ENCODE measurements around the gene CREBBP. TPM values are rescaled to one million over a fixed set of nuclear protein-coding genes. Genes with fewer than 3 reads are reported as not detected.

Gene CREBBP
- total RNA-seq, 3 donors from 2014 or later = 61.6 to 82.6 (median 69.5) TPM

GRCh38 chr16:3734758-3735221, 145.7 kb downstream of the CREBBP start:
- Histone ChIP-seq H3K9me3 (no peaks in the 10 kb centered on the region), H3K4me3 (no peak overlapping the region), H3K4me1 (no peaks in the 10 kb centered on the region), H3K27me3 (no peaks in the 10 kb centered on the region), H3K36me3 (peaks cover 32% of the 10 kb centered on the region), H3K27ac (no peak overlapping the region)
- intact Hi-C loops (cut with DNase I; ENCODE audit: low total_unique reads) = no loop called here
- DNase-seq (ENCODE audit: low spot score in 2 of 2) = no peak
- TF ChIP-seq POLR2A (IDR thresholded peaks at IDR 0.05) = no peak
- no peak for TF ChIP-seq CTCF (IDR thresholded peaks at IDR 0.05)
- no peak for TF ChIP-seq POLR2AphosphoS5 (IDR thresholded peaks at IDR 0.05)

DNA sequence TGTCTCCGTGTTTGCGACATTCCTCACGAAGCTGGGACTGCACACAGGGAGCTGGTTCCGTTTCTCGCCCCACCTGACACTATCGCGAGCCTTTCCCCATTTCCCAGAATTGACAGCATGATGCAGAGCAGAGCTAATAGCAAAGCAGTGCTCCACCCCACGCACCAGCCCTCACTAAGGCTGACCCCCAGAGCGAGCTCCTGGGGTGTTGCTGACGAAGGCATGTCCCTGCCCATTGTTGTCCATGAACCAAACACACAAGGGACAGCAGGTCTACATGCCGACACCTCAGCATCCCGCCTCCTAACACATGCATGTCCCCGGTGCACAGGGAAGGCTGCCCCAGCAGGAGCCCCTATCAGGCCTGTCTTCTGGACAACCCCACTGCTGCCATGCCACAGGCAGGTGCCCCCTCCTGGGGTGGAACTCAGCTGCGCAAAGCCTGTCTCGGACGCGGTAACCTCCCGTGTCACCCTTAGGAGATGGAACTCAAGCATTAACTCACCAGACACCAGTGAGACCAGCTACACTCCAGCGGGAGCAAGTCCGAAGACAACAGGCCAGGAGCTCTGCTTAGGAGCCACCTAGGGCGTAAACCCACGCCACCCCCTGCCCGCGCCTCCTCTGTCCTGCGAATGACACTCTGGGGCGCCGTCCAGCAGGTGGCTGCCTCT, 146.3 kb downstream of the CREBBP start:
- peaks cover 26% of the 10 kb centered on the region for H3K36me3 ChIP-seq
- DNase-seq (ENCODE audit: low spot score in 2 of 2) = no peak
- no peaks in the 10 kb centered on the region for H3K4me1 ChIP-seq
- no peaks in the 10 kb centered on the region for H3K9me3 ChIP-seq
- intact Hi-C loops (cut with DNase I; ENCODE audit: low total_unique reads) = no loop called here
- no peaks in the 10 kb centered on the region for H3K27me3 ChIP-seq
- TF ChIP-seq POLR2AphosphoS5 (IDR thresholded peaks at IDR 0.05) (no peak), CTCF (IDR thresholded peaks at IDR 0.05) (no peak), POLR2A (IDR thresholded peaks at IDR 0.05) (no peak)
- H3K27ac ChIP-seq = no peak overlapping the region
- no peak overlapping the region for H3K4me3 ChIP-seq

DNA sequence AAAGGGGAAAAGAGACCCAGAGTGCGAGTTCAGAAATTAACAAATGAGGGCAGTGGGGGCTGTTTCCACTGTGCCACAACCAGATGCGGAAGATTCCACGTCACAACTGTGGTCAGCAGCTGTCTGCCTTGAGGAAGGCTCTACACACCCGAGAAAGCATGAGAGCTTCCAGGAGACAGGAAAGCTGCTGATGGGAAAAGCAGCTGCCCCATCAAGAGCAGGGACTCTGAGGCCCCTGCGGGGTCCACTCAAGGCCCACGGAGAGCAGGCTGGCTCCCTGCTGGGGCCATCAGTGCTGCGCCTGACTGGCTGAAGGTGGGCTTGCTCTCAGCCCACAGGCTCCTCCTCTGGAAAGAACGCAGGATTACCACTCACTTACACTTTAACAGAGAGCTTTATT, 148.3 kb downstream of the CREBBP start:
- H3K4me3 ChIP-seq = no peak overlapping the region
- TF ChIP-seq POLR2AphosphoS5 (IDR thresholded peaks at IDR 0.05) (no peak), CTCF (IDR thresholded peaks at IDR 0.05) (no peak), POLR2A (IDR thresholded peaks at IDR 0.05) (no peak)
- DNase-seq (ENCODE audit: low spot score in 2 of 2) = peak in 1 of 2 donors; percentile 2
- H3K27me3 ChIP-seq = no peaks in the 10 kb centered on the region
- H3K4me1 ChIP-seq = no peaks in the 10 kb centered on the region
- intact Hi-C loops (cut with DNase I; ENCODE audit: low total_unique reads) = no loop called here
- no peaks in the 10 kb centered on the region for H3K9me3 ChIP-seq
- peaks cover 24% of the 10 kb centered on the region for H3K36me3 ChIP-seq
- H3K27ac ChIP-seq = no peak overlapping the region

DNA sequence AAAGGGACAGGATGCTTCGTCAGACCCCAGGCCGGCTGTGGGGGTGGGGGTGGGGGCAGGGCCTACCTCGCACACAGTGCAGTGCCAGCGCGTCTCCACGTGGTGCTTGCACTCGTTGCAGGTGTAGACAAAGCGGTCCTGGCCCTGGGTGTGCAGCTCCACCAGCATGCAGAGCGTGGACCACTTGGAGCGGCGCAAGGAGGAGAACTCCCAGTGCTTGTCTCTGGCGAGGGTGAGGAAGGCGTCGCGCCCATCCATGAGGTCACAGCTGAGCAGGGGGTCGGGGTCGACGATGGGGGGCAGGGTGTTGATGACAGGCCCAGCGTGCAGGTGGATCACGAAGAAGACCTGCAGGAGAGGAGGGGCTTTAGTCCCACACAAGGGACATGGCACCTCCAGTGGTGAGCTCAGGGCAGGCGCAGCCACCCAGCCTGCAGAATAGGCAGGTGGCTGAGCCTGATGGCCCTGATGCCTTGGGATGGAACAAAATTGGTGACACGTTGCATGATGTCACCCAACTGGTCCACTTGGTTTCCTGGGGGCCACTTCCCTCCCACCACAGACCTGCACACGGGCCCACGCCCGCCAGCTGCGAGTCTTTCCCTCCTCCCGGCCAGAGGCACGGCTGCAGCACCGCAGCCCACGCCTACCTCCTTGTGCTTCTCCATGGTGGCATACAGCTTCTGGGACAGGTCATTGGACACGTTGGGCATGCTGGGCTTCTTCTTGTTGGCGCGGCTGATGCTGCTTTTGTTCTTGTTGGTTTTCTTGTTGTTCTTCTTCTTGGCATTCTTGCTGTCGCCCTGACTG, 149.2 kb downstream of the CREBBP start:
- no peak overlapping the region for H3K27ac ChIP-seq
- no peaks in the 10 kb centered on the region for H3K27me3 ChIP-seq
- no peaks in the 10 kb centered on the region for H3K4me1 ChIP-seq
- intact Hi-C loops (cut with DNase I; ENCODE audit: low total_unique reads) = no loop called here
- H3K36me3 ChIP-seq = peaks cover 24% of the 10 kb centered on the region
- H3K4me3 ChIP-seq = no peak overlapping the region
- no peaks in the 10 kb centered on the region for H3K9me3 ChIP-seq
- no peak for DNase-seq (ENCODE audit: low spot score in 2 of 2)
- no peak for TF ChIP-seq POLR2A (IDR thresholded peaks at IDR 0.05)
- no peak for TF ChIP-seq CTCF (IDR thresholded peaks at IDR 0.05)
- no peak for TF ChIP-seq POLR2AphosphoS5 (IDR thresholded peaks at IDR 0.05)
